ENCODE data around the gene PSMF1.
"Not testable (repeated sequence)": the region's sequence is repeated elsewhere in the genome, so short reads cannot be mapped to it uniquely, and the experiment has no call there.

Gene PSMF1

DNA sequence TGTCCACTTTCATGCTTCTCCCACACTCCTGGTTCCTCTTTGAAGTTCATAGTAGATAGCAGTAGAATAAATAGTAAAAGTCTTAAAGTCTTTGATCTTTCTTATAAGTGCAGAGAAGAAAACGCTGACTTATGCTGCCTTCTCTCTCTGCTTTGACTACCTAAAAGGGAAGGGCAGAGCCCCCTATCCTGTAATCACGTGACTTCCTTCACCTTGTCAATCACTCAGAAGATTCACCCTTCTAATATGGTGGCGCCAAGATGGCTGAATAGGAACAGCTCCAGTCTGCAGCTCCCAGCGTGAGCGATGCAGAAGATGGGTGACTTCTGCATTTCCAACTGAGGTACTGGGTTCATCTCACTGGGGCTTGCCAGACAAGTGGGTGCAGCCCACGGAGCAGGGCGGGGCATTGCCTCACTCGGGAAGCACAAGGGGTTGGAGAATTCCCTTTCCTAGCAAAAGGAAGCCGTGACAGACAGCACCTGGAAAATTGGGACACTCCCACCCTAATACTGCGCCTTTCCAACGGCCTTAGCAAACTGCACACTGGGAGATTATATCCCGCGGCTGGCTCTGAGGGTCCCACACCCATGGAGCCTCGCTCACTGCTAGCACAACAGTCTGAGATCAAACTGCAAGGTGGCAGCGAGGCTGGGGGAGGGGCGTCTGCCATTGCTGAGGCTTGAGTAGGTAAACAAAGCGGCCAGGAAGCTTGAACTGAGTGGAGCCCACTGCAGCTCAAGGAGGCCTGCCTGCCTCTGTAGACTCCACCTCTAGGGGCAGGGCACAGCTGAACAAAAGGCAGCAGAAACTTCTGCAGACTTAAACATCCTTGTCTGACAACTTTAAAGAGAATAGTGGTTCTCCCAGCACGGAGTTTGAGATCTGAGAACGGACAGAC, 98.4 kb downstream of the PSMF1 start:
- DNase-seq: not testable (repeated sequence)

Data from hematopoietic multipotent progenitor cell treated with erythropoietin and hydrocortisone succinate and interleukin-3 and kit ligand, for 4 days (in vitro differentiated cells).